Stimulated activated CD4-positive, alpha-beta T cell treated with anti-CD3 and anti-CD28 coated beads, Interleukin-1b, Interleukin-23, amount 100 ng/mL, for 48 hours (primary cell): Measurements from ENCODE around the gene FGF4.
"Not testable (repeated sequence)": the region's sequence is repeated elsewhere in the genome, so short reads cannot be mapped to it uniquely, and the experiment has no call there.

ENCODE experiments used
- DNase-seq: peaks from one replicate; pipeline ENCODE4 v3.0.0-alpha.2; 2020

FGF4 gene

DNA sequence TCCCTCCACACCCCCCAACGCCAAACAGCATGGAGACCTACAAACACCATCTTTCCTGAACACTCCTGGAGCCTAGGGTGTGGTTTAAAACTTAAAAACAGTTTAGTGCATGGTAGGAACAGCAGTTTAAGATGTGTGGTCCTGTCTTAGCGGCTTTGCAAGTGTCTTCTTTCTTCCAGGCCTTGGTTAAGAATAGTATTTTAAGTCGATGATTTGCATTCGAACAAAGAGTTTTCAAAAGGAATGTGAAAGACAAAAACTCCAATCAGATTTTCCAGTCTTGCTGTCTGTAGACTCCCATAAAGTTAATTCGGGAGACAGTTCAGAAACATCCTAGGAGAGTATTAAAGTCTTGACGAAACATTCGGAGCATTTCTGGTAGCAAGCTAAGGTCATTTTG lies 3.7 kb downstream of the FGF4 start:
- DNase-seq, result no peak

DNA sequence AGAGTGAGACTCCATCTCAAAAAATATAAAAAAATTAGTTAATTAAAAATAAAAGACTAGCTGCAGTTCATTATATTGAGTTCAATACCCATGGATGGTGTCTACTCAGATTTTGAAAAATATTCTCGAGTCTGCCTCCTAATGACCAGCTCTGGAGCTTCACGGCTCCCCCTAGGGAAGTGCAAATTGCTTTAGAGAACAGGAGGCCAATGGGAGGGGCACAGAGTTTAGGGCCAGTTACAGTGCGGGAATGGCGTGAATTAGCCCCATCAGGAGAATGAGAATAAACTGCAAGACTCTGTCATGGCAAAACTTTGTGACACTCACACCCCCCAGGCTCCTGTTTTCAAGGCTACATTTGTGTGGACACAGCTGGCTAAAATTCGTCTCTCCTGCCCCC lies 4.6 kb downstream of the FGF4 start:
- DNase-seq, result no peak

DNA sequence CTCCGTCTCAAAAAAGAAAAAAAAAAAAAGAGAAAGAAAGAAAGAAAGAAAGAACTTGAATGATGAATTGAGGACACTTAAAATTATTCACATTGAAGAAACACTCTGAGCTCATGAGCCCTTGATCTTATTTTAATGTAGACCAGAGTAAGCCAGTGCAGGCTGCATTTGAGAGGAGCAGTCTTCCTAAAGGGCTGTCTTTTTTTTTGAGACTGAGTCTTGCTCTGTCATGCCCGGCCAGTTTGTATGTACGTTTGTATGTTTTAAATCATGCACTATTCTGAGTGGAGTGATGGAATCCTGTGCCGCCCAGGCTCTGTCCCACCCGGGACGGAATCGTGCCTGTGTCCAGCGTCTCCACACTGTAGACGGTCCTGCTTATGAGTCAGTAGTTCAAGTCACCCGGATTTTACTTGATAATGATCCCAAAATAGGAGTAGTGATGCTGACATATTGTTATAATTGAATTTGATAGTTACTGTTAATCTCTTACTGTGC lies 9.6 kb downstream of the FGF4 start:
- no peak for DNase-seq

DNA sequence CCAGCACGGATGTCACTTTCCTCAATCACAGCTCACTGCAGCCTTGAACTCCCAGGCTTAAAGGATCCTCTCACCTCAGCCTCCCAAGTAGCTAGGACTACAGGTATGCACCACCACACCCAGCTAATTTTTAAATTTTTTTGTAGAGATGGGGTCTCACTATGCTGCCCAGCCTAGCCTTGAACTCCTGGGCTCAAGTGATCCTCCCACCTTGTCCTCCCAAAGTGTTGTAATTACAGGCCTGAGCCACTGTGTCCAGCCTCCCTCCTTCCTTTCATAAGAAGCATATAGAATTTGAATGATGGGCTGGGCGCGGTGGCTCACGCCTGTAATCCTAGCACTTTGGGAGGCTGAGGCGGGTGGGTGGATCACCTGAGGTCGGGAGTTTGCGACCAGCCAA lies 10.2 kb downstream of the FGF4 start:
- DNase-seq, result not testable (repeated sequence)

DNA sequence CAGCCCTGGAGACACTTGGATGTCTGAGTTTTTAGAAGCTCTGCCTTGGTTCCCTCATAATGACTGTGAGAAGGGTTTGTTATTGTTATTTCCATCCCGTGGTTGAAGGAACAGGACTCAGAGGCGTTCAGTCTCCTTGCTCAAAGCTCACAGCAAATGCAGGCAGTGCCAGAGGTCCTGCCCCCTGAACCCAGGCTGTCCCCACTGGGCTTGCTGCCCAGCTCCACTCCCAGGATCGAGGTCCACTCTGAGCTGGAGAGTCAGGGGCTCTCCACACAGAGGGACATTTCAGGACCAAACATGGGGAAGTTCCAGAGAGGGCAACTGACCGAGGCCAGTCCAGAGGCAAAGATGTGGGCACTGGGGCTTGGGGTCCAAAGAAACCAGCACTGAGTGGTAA lies 14.8 kb downstream of the FGF4 start:
- DNase-seq, result no peak

DNA sequence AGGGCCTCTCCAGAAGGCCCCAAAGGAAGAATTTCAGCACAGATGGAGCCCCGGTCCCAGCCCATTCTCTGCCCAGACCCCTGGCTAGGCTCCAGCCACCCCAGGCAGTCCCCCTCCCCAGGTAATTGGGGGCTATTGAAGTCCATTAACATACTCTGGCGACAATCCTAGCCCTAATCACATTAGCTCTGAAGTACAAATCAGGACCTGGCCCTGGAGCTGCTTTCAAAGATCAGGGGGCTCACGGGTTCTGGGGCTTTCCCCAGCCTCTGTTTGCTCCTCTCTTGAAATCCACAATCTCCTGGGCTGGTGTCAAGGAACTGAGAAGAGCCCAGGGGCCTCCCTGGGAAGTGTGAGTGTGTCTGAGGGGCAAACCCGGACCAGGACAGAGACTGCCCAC lies 22.3 kb downstream of the FGF4 start:
- no peak for DNase-seq

DNA sequence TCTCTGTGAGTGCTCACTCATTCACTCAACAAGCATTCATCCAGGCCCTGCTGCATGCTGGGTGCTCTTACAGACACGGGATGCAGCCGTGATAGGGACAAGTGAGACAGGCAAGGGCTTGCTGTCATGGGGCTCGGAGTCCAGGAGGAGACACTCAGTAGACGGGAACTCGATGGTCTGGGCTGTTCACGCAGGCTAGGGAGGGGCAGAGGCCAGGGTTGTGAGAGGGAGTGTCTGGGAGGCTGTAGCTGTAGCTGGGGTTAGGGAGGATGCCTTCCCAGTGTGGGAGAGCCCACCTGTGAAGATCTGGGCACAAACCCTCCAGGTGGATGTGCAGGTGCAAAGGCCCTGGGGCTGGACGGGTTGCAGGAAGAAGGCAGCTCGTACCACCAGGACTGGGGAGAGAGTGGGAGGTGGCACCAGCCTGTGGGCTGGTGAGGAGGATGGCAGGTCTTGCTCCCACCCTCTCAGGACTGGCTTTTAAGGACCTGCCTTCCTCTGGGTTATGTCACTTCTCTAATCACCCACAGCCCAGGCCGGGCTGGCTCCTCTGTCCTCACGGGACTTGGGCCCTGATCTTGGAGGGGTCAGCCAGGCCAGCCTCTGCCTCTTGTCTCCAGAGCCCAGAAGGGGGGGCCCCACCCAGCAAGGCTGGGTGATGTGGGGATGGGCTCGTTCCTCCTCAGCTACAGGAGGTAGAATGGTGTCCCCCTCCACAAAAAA lies 24.1 kb downstream of the FGF4 start:
- no peak for DNase-seq

DNA sequence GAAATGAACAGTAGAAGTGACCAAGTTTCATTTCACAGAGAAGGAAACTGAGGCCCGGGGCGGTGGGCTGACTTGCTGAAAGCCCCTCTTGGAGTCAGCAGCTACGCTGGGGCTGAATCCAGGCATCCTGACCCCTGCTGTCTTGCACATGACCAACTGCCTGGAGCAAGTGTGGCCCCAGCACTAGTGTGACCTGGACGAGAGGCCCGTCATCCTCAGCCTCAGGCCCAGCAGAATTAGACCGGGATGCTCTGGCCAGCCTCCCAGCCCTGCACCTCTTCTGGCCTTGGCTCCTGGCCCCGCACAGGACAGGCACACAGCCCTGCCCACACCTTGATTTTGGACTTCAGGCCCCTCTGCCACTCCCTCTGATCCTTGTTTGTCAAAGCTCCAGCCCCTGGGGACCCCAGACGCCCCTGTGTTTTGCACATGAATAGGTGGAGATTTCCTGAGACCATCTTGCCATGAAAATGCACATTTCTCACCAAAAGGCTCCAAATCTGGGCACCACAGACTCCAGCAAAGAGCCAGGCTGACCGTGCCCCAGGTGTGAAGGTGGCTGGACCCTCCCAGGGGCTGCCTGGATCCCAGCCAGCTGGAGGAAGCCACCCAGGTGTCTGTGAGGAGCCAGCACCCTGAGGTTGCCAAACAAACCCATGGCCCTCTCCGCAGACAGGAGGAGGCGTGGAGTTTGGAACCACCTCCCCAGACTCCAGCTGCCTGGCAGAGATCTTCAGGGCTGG lies 24.9 kb downstream of the FGF4 start:
- no peak for DNase-seq

DNA sequence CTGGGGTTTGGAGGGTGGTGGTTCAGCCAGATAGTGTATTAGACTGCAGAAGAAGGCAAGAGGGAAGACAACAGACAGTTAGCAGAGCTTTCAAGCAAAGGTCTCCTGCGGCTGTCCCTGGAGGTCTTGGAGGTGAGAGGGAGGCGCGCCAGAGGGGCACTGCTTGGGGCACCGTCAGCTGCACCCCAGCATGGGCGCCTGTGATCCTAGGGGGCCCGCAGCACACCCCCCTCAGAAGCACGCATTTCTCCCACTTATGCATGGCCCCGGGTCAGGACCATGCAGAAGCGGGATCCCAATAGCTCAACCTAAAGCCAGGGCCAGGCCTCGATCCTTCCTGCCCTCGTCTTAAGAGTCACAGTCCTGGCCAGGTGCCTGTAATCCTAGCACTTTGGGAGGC lies 26.5 kb downstream of the FGF4 start:
- no peak for DNase-seq

DNA sequence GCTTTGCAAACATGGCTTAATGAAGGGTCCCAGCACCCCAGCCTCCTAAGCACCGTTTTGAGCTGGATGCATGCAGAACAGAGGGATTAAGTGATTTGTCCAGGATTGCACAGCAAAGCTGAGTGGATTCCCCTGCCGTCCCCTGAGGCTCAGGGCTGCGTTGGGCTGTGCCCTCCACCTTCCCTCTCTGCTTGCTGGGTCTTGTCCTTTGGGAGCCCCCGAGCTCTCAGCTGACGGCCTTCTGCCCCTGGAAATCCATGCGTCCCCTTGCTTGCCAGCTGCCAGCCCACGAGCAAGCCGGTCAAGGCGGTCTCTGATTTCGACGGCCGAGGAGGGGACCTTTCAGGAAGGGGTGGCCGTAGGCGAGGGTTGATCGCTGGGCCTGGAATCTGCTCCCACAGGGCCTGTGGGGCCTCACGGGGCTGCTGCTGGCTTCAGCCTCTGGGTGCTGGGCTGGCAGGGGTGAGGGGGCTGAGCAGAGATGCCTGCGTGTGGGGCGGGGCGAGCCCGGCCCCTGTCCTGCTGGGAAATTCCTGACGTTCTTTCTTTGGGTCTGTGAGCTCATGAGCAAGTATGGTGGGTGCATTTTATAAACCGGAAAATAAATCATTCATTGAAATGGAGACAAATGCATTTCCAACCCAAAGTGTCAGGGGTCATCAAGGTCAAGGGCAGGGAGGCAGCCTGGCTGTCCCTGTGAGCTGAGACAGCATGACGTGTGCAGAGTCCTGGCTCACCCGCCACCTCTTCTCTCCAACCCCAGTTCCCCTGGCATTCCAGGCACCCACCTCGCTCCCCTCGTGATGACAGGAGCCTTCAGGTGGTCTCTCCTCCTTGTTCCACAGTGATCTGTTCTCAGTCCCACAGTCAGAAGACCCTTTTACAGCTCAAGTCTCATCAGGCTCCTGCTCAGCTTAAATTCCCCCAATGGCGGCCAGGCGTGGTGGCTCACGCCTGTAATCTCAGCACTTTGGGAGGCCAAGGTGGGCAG lies 28.1 kb downstream of the FGF4 start:
- DNase-seq, result no peak

DNA sequence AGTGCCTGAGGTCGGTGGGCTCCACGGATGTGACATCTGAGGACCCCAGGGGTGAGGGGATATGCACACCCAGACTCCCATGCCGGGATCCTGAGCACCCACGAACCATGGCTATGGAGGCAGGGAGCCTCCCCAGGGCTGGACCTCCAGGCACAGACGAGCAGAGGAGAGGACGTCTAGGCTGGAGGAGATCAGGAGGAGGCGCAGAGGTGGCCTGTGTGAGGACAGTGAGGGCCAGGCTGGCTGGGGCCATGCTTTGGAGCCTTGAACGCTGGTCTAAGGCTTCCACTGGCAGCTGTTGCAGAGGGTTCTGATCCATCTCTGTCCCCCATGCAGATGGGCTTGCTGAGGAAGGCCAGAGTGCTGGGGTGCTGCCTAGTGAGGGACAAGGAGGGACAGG lies 29.0 kb downstream of the FGF4 start:
- no peak for DNase-seq

DNA sequence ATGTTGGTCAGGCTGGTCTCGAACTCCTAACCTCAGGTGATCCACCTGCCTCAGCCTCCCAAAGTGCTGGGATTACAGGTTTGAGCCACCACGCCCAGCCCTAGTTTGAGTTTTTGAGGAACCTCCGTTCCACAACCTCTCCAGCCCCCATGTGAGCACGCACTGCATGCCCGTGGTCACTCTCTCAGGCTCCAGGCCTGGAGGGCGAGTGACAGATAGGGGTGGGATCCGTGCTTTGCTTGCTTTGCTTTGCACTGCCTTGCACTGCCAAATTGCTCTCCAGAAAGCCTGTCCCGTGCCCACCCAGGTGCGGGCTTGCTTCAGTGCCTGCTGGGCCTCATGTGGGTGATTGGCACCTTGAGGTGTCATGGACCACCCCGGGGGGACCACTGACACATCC lies 29.9 kb downstream of the FGF4 start:
- DNase-seq, result no peak

DNA sequence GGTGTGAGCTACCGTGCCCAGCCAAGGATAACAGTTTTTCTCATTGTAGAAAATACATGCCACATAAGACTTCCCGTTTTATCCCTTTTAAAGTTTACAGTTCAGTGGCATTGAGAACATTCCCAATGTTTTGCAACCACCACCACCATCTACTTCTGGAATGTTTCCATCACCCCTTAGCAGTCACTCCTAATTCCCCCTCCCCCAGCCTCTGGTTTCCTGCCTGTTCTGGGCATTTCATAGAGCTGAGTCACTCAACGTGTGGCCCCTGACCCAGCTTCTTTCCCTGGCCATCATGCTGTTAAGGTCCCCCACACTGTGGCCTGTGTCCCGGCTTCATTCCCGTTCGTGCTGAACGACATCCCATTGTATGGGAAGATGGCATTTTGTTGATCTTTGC lies 30.7 kb downstream of the FGF4 start:
- no peak for DNase-seq

DNA sequence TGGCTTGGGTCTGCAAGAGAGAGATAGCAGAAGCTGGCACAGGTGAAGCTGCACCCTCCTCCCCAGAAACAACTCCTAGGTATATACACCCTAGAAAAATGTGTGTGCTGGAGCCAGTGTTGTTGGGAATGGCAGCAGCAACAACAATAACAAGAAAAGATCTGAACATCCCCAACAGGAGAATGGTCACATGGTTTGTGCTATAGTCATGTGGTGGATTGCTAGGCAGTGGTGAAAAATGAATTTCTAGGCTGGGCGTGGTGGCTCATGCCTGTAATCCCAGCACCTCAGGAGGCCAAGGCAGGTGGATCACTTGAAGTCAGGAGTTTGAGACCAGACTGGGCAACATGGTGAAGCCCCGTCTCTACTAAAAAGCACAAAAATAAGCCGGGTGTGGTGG lies 40.3 kb downstream of the FGF4 start:
- DNase-seq, result no peak

DNA sequence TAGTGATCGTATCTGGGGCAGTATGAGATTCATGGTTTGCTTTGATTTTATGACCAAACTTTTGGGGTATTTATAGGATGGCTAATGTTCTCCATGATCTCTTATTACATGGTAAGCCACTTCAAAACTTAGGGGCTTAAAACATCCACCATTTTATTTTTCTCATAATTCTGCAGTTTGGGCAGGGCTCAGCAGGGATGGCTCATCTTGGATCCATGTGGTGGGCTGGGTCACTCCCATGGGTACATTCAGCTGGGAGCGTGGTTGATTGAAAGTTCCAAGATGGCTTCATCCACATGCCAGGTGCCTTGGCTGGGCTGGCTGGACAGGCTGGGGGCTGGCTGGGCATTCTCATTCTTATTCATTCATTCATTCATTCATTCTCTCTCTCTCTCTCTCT lies 40.8 kb downstream of the FGF4 start:
- no peak for DNase-seq

DNA sequence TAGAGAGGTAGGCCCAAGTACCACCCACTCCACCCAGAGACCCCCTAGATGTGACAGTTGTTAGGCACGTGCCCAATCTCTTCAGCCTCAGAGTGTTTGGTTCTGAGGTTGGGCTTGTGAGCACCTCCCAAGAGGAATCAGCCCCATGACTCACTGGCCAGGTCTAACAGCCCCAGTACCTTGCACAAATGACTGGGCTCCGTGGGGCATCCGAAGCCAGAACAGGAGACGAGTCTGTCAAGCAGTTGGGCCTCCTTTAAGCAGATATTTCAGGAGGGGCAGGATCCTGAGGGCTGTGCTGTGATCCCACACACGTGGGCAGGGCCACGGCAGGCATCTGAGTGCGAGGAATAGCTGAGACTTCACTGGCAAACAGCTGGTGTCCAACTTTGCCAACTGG lies 42.2 kb downstream of the FGF4 start:
- no peak for DNase-seq

DNA sequence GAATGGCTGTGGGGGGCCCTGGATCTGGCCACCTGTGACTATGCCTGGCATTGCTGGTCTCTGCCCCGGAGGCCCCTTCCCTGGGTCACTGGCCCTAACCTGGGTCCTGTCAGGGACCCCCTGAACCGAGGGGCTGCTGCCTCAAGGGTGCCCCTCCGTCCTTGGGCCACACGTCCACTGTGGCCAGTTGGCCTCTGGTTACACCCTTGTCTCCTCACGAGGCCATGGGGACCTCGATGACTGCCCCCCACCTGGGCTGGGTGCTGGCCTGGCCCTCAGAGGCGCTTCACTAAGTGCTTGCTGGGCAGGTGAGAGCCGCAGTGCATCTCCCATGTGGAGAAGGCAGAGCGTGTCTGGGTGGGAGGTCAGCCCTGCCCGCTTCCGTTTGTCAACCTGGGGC lies 44.0 kb downstream of the FGF4 start:
- no peak for DNase-seq

DNA sequence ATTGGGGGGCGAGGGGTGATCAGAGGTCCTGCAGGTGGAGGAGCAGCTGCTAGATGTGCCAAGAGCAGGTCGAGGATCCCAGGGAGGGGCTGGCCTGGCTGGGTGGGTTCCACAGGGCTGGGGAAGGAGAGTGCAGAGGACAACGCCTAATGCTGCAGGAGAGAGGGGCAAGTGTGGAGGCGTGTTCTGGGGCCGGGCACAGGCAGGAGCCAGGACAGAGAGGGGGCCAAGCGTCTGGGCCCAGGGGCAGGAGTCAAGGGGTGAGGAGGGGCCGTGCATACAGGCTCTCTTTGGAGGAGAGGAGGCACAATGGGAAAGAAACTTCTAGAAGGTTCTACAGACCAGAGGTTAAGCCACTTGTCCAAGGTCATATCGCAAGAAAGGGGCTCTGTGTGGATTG lies 44.6 kb downstream of the FGF4 start:
- no peak for DNase-seq

DNA sequence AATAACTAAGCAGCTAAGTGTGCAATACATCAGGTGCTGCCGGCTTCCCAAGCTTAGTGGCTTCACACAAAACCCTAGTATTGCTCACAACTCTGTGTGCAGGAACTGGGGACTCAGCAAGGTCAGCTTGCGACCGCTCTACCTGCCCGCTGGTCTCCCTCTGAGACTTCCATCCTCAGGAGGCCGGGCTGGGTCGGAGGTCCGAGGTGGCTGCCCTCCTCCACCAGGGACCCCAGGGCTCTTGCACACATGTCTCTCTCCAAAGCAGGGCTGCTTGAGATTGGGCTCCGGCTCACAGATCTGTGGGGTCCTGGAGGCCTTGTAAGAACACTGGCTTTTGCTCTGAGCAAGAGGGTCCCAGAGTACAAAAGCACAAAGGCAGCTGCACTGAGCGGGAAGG lies 45.9 kb downstream of the FGF4 start:
- DNase-seq, result no peak

DNA sequence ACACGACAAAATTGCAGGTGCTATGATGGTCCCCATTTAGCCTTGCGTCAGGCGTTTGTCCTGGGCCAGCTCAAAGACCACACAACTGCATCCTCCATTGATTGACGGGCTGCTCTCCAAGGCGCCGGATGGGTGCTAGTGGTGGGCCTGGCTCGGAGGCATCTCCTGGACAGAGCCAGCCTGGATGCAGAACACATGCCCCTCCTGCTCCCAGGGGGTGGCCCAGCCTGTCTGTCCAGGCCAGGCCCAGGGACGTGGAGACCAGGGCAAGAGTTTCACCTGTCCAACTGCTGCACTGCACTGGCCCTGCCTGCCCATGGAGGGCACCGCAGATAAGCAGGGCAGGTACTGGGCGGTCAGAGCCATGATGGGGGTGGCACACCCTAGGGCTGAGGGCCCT lies 47.9 kb downstream of the FGF4 start:
- no peak for DNase-seq

DNA sequence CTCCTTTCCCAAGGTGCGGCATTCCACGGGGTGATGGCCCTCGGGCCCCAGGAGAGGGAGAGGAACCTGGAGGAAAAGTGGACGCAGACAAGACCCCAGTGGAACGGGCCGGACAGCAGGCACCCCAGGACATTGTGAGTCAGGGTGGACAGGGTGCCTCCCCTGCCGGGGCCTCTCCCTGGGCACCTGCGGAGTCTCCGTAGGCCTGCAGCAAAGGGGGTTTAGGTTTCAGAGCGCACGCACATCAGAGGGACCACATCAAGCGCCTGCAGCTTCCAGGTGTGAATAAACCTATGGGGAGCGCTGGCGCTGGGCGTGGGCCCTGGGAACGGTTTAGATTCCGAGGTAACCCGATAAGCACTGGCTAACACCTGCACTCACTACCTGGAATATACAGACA lies 48.7 kb downstream of the FGF4 start:
- DNase-seq, result no peak

DNA sequence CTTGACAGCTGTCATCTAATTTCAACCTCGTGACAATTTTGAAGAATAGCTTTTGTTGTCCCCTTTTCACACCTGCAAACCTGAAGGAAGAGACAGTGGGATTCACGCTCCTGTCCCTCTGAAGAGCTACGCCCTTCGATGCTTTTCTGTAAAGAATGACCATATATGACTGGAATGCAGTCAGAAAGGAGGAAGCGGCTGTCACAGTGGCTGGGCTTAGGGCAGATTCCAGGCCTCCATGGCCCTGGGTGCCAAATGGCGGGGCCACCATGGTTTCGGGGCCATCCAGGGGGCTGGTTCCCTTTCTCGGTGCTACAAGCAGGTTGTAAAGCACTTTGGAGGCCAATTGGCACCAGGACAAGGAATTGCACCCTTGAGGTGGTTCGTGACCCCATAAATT lies 49.1 kb downstream of the FGF4 start:
- DNase-seq, result no peak

DNA sequence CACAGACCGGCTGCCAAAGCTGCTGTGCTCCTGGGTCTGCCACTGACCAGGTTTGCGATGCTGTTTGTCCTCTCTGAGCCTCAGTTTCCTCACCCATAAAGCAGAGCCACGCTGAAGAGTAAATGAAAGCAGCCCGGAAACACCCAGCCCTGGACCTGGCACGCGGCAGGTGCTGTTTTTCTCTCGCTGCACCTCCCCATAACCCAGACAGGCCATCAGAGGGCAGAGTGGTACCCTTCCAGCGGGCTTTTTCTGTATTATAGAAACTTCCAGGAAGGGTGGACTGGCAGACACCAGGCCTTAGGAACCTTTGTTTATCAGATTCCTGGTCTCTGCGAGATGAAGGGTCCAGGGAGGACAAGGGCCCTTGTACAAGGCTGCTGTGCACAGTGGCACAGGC lies 53.4 kb downstream of the FGF4 start:
- no peak for DNase-seq

DNA sequence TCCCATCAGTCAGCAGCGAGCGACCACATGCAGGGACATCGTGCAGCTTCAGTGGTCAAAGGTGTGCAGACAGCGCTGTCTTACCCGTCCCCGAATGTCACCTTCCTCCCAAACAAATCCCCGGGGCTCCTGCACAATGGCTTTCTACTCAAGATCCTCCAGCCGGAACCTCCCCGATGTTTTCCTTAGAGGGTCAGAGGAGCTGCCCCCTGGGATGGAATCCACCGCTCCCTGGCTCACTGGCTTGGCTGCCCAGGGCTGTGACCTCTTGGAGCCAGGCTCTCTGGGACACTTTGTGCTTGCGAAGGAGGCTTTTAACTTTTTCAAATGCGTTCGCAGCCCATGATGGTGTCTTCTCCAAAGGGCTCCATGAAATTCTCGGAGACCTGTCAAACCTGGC lies 54.0 kb downstream of the FGF4 start:
- DNase-seq, result no peak
